HG03558 (cell line): Measurements from ENCODE around the gene ARF3.

Experiments used
- ATAC-seq: cut with Tn5 transposase; IDR thresholded peaks from one replicate; pipeline ENCODE4 v1.9.1; 2021; ENCODE audit warnings: moderate number of reproducible peaks; ENCODE audit not compliant: unreplicated experiment; ENCODE audit errors: extremely low read depth

Gene ARF3

DNA sequence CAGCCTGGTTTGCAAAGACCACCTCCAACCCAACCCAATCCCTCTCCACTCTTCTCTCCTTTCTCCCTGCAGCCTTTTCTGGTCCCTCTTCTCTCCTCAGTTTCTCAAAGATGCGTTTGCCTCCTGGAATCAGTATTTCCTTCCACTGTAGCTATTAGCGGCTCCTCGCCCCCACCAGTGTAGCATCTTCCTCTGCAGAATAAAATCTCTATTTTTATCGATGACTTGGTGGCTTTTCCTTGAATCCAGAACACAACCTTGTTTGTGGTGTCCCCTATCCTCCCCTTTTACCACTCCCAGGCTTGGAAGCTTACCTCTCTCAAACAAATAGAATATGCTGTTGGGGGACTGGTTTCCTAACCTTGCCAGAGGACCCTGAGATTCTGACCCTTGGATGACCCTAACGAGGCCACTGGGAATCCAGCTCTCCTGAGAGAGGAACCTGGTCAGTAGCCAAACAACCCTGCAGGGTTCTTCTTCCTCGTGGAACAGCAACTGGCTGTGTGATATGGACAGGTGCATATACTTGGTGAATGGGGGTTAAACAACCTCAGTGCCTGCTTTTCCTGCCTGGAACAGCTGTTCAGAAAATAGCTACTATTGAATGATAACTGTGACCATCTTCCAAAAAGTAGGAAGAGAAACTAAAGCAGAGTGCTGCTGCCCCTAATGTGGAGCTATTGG, 25.3 kb upstream of the ARF3 start:
- no peak for ATAC-seq

DNA sequence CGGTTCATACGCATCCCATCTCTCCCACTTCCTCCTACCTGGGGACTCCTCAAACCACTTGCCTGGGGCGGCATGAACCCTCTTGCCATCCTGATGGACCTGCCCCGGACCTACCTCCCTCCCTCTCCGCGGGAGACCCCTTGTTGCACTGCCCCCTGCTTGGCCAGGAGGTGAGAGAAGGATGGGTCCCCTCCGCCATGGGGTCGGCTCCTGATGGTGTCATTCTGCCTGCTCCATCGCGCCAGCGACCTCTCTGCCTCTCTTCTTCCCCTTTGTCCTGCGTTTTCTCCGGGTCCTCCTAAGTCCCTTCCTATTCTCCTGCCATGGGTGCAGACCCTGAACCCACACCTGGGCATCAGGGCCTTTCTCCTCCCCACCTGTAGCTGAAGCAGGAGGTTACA, 24.5 kb upstream of the ARF3 start:
- ATAC-seq: no peak

DNA sequence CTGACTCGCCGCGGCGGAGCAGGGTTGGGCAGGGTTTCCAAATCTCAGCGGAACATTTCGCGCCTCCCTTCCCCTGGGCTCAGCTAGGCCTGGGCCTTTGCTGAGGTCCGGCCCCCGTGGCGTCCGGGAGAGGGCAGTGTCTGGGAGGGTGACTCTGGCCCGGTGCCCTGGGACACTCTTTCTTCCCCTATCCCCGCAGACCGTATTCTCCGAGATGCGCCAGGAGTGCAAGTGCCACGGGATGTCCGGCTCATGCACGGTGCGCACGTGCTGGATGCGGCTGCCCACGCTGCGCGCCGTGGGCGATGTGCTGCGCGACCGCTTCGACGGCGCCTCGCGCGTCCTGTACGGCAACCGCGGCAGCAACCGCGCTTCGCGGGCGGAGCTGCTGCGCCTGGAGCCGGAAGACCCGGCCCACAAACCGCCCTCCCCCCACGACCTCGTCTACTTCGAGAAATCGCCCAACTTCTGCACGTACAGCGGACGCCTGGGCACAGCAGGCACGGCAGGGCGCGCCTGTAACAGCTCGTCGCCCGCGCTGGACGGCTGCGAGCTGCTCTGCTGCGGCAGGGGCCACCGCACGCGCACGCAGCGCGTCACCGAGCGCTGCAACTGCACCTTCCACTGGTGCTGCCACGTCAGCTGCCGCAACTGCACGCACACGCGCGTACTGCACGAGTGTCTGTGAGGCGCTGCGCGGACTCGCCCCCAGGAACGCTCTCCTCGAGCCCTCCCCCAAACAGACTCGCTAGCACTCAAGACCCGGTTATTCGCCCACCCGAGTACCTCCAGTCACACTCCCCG, 23.9 kb upstream of the ARF3 start:
- no peak for ATAC-seq

- ATAC-seq: no peak
These were observed 23.2 kb upstream of the ARF3 start for GRCh38 chr12:48980389-48980952.

GRCh38 chr12:48979602-48980388, 22.5 kb upstream of the ARF3 start:
- no peak for ATAC-seq

DNA sequence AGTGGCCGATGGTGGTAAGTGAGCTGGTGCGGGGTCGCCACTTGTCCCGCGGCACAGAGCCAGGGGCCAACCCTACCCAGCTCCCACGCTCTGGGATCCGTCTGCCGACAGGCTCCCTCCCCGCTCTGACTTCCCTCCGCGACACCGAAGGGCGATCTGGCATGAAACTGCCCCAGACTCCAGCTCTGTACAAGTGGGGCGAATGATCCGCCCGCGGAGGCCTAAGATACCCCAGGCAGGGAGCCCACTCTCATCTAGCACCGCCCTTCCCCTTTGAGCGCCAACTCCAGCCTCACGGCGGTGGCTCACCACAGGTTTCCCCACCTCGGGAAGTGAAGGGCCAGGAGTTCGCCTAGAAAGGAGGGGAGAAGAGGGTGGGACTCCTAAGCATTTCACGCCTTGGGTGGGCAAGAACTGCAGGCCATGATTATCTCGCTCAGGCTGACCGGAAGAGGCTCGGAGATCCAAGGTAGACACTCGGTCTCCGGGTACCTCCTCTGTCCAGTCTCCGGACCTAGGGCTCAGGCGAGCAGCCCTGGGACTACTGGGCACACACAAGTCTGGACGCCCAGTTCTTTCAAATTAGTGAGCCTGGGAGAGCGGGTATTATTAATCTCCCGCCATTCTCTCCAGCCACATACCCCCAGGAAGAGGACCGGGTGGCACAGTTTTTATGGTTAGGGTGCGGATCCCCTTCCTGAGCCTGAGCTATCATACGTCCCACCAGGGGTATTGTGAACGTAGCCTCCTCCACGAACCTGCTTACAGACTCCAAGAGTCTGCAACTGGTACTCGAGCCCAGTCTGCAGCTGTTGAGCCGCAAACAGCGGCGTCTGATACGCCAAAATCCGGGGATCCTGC, 21.7 kb upstream of the ARF3 start:
- no peak for ATAC-seq

DNA sequence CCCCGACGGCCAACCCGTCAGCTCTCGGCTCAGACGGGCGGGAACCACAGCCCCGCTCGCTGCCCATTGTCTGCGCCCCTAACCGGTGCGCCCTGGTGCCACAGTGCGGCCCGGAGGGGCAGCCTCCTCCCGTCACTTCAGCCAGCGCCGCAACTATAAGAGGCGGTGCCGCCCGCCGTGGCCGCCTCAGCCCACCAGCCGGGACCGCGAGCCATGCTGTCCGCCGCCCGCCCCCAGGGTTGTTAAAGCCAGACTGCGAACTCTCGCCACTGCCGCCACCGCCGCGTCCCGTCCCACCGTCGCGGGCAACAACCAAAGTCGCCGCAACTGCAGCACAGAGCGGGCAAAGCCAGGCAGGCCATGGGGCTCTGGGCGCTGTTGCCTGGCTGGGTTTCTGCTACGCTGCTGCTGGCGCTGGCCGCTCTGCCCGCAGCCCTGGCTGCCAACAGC, 21.0 kb upstream of the ARF3 start, which contains the start of gene WNT1:
Gene WNT1, plus strand, starts transcription at position 32 of the 450 bp plus-strand sequence. Its CDS starts 329 bp downstream, at position 361.
- no peak for ATAC-seq

DNA sequence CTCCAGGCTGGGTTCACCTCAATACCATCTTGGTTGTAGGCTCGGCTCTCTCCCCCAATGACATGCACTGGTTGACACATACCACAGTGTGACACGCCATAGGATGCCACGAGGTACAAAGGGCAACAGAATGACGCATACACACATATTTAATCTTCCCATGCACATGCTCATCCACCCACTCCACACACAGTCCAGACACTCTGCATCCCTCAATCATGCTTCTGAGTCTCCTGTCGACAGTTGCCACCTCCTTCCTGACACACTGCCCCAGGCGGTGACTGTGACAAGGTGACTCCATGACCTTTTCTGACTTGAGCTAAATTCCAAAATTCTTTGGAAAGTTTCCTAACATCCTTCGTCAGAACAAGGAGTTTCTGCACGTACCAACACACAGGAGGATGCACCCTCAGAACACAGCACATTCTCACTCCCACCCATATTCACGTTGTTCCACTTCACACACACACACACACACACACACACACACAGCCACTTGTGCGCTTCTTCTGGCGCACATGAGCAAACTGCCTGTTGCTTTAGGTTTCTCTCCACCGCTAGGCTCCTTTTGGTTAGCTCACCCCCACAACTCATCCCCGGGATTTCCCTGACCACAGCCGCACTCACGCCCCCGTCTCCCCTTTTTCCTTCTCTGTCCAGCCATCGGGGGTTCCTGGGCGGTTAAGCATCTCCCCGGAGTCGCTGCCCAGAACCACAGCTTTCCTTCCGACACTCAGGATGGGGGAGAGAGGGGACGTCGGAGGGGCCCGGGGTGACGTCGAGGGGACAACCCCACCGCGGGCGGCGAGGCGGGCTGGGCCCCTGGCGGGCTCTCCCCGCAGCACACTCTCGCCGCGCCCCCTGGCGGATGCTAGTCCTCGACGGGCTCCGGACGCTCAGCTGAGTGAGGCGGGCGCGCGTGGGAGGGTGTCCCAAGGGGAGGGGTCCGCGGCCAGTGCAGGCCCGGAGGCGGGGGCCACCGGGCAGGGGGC, 20.3 kb upstream of the ARF3 start:
- ATAC-seq: no peak

DNA sequence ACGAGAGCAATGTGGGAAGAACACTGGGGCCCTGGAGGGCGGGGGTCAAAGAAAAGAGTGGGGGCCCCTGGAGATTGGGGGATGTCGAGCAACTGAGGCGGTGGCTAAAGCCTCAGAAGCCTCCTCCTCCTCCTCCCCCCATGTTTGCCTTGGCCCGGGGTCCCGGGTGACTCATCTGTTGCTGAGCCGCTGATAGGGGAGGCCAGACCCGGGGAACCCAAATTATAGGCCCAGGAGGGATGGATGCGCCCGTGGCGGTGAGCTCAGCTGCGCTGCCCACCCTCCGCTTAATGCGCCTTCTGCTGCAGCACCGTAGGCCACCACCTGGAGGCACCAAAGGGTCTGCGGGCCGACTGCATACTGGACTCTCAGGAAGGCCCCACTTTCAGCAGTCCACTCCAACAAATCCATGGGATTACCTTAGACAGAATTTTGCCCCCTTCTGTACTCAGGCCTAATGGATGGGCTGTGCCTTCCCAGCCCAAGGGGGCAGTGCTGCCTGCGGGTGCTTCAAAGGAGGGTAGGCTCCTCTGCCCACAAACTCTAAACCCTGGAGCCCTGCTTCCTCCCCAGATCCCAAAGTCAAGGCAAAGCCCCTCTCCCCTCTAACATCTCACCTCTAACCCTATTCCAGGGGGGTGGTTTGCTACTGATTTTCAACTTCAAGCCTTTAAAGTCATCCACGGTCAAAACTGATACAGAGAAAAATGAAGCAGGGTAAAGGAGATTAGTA, 16.8 kb upstream of the ARF3 start:
- no peak for ATAC-seq

- ATAC-seq: no peak
These were observed 16.2 kb upstream of the ARF3 start for GRCh38 chr12:48973531-48973930.

- ATAC-seq: no peak
These were observed 15.7 kb upstream of the ARF3 start for GRCh38 chr12:48972952-48973483.

- ATAC-seq: no peak
These were observed 15.1 kb upstream of the ARF3 start for GRCh38 chr12:48972213-48972951.

- no peak for ATAC-seq
These were observed 13.5 kb upstream of the ARF3 start for GRCh38 chr12:48970702-48971334.

DNA sequence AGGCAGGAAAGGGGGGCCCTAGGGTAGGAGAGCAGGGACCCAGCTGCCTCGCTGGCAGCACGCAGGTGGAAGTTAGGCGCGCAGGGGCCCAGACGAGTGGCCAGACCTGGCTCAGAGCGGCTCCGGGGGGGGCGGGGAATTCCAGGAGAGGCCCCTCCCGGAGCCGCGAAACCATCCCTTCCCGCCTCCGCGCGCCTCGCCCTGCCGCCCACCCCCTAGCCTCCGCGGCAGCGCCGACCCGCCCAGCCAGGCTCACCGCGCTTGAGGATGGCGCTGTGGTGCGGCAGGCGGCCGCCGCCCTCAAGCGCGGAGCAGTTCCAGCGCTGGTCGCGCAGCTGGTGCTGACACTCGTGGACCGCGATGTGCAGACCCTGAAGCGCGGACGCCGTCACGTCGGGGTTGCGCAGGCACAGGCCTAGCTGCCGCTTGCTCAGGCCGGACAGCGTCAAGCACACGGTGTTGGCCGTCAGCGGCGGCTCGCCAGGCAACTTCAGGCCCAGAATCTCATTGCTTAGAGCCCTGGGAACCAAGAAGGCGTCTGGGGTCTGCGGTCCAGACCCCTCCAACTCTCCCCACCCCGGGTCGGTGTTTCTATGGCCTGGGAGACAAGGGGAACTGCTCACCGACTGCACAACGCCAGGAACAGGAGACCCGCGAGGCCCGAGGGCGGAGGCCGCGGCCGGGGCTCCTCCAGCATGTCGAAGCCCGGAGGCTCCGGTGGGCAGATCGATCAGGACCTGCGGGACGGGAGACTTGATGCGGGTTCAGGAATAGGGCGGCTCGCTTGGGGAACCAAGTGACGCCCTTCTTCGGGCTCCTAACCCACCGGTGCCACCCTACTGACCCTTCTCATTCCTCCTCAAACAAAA, 12.8 kb upstream of the ARF3 start:
- no peak for ATAC-seq

- no peak for ATAC-seq
These were observed 12.0 kb upstream of the ARF3 start for GRCh38 chr12:48969160-48969771.
